ENCODE results near the gene UBE2Z.
"Not testable (repeated sequence)": the region's sequence is repeated elsewhere in the genome, so short reads cannot be mapped to it uniquely, and the experiment has no call there.

UBE2Z gene

DNA sequence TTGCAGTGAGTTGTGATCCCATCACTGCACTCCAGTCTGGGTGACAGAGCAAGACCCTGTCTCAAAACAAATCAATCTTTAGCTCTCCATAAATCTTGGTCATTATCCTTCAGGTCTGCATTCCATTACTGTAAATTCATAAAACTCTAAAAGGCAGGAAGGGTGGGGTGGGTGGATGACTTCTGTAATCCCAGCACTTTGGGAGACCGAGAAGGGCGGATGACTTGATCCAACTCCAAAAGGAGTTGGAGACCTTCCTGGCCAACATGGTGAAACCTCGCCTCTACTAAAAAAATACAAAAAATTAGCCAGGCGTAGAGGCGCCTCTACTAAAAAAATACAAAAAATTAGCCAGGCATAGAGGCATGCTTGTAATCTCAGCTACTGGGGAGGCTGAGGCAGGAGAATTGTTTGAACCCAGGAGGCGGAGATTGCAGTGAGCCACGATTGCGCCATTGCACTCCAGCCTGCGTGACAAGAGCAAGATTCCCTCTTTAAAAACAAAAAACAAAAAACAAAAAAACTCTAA lies 2.2 kb upstream of the UBE2Z start:
- no peak for DNase-seq

DNA sequence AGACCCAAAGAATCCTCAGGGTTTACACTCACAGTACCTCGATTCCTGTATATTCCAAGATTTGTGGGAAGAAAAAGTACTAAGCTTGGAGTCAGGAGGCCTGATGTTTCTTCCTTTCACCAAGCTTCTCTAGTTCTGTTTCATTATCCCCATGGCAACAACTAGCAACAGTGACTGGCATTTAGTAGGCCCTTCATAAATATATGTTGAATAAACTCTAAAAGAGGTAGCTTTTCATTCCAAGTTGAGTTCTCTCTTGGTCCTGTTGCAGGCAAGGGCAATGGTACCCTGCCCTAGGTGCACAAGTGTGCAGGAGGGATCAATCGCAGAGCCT lies 527 bp upstream of the UBE2Z start:
- no peak for DNase-seq

DNA sequence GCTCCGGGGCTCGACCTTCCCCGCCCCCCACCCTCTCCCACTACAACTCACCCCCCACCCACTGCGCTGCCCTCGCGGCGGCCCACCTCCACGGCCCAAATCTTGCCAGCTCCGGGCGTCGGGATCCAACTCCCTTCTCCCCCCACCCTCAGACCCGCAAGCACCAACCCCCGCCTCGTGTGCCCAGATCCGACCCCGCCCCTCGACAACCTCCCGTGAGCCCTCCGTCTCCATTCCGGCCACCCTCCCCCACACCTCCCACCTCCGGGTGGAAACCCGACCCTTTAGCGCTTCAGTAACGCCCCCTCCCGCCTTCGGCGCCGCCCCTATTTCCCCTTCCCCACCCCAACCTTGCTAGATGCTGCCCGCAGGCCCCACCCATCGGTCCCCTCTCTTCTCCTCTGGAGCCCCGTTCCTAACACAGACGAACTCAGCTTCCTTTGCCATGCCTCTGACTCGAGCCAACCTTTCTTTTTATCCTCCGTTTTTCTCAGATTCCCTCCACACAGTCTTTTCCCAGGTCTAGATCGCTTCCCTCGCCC lies 717 bp downstream of the UBE2Z start:
- peak; percentile 89 for DNase-seq

DNA sequence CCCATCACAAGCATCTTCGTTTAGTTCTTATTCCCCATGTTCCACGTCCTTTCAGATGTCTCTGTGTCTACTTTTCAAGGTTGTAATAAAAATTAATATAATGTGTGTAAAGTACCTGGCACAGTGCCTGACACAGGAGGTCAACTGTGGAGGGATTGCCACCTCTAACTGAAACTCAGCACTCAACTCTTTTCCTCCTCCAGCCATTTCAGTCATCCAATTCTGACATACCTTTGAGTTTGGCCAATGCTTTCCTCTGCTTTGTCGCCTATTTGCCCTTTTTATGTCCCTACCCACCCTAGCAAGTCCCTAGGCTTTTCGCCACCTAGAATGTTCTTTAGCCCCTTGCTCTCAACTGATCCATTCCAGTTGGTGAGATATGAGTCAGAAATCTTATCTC lies 1.6 kb downstream of the UBE2Z start:
- no peak for DNase-seq

DNA sequence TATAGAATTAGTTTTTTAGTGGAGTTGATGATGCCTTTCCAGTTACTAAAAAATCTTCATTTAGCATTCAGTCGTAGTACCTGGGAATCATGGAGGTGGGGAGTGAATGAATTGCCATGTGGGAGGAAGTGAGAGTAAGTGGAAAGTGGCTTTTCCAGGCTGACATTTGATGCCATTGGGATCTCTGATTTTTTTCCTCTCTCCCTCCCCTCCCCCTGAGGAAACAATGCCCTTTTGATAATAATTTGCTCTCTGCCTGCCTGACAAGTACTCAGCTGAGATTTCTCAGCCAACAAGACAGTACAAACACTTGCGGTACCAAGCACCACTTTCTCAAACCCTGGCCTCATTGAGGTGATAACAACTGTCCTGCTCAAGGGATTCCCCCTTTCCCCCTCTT lies 2.2 kb downstream of the UBE2Z start:
- no peak for DNase-seq

DNA sequence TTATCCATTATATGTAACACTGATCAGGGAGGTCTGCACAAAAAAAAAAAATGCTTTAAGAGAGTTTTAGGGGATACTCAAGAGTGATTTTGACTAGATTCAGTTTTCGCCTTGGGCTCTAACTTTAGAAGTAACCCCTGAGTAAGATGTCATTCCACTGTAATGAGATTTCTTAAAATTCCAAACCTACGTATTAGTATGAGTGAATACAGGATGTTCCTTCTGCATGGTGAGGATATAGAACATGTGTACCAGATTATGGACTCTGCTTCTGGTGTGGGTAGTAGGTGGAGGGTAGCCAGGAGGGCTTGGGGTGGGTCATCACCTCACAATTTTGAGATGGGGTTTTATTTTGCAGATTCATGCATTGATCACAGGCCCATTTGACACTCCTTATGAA lies 4.3 kb downstream of the UBE2Z start:
- no peak for DNase-seq

DNA sequence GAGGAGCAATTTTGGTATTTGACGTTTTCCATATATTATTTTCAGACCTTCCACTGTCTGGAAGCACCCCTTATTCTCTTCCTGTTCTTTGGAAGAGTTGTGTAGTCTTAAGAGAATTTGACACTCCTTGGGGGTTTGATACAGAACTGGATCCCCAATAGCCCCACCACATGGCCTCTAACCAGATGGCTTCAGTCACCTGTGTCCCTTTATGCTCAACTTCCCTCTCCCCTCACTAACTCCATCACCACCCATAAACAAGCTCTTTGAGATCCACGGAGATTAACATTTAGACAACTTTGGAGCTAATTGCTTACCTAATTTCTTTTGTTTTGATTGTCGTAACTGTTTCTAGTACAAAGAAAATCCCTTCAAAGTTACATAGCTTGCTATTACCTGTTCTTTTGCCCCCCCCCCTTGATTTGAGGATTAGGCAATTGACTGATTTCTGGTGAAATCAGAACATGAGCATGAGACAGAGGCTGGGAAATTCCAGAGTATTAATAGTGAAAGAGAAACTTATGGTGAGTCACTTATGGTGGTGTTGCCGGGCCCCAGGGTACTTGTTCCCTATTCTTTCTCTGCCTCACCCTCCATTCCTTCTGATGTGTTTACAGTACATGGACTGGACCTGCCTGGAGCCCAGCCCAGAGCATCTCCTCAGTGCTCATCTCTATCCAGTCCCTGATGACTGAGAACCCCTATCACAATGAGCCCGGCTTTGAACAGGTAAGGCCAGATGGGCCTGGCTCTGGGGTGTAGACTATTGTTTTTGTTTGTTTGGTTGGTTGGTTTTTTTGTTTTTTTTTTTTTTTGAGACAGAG lies 7.5 kb downstream of the UBE2Z start:
- DNase-seq: peak; percentile 48

DNA sequence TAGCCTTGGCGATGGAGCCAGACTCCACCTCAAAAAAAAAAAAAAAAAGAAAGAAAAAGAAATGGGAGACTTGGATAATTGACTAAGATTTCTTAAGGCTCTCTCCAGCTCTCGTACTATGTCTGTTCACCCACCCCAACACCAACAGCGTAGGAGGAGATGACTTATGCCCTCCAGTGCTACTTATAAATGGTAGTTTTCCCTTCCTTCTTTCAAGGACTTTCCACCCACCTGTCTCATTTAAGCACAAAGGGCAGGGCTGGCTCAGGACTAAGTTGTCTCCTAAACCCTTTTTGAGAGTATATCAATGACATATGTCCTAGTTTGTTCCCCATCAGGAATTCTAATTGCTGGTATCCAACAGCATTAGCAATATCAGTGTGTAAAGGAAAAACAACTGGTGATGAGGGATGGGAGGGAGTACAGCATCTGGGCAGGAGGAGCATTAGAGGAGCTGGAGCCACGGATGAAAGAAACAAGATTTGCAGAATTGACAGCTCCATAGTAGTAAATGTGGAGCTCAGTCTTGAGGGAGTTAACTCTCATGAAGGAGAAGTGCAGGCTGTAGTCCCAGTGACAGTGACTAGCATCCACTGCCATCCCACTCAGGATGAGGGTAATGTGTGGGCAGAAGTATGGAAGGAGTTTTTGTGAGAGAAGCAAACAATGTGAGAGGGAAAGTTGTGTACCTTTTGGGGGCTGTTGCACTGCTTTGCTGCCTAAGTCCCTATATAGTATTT lies 17.2 kb downstream of the UBE2Z start:
- DNase-seq: no peak

DNA sequence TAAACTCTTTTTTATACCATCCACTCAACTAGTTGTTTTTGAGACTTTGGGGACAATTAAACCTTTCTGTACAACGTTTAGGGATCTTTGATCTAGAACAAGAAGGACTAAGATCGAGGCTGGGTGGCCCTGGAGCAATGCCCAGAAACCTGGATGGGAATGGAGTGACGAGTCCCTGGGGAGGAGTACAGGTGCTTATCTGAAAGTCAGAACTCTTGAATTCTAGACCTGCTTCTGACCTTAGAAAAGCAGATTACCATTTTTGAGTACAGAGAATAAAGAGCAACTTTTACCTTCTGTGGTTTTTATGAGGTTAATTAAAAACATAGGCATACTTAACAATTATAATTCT lies 17.8 kb downstream of the UBE2Z start:
- no peak for DNase-seq

DNA sequence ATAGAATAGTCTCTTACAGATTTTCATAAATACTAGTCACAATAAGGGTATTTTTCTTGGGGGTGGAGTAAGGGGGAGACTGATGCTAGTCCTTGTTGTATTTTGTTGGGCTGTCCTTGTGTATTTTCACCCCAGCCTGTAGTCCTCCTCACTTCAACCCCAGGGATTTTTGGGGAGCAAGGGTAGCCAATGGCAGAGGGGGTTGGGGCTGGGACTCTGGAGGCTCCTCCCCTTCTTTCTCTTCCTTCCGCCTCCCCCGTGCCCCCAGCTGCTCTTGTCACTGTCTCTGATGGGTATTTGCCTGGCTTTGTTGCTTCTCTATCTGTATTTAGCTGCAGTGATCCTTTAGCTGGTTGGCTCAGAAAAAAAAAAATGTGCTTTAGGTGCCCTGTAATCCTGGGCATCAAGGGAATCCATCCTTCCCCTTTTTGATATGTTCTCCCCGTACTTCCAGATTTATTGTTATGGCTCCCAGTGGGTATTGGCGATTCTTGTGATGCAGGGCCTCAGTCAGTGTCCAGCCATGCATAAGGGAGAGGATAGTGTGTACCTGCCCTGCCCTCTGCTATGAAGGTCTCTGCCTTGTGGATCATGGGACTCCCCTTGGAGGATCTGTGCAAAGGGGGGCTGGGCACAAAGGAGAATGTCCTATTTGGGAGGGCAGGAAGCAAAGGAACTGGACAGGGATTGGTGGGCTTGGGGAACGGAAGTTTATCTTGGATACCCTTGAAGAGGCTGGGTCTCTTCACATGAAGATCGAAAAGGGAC lies 20.0 kb downstream of the UBE2Z start:
- no peak for DNase-seq

DNA sequence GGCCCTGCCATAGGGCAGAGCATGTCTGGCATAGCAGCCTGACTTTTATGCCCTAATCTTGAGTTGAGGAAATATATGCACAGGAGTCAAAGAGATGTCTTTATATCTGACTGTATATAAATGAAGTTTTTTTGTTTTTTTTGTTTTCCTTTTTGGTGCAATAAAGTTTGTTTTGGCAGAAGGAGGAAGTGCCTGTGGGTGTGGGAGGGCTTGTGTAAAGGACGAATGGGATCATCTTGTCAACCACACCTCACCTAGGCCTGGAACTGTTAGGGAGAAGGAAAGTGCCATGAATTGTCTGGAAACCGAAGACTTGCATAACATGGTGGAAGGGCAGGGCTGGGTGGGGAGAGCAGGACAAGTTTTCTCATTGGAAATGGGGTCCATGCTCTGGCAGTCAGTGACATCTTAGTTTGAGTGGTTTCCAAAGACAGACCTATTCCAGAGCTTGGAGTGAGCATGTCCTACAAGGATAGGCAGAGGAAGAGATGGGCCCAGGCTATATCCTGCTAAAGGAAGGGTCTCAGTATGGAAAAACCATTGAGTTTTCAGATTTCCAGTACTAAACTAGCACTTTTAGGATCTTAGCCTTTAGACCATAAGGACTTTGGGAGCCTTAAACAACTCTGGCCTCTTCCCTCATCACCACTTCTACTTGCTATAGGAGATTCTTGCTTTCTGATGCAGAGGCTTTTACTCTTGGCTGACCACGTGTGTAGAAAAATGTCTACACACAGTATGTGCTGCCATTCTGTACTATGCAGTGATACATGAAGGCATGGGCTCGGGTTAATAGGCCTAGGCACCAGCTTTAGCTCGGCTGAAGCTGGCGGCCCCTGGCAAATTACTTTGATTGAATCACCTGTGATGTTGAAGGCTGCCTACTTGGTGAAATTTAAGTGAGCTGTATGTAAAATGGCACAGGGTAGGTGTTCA lies 20.9 kb downstream of the UBE2Z start:
- DNase-seq: no peak

DNA sequence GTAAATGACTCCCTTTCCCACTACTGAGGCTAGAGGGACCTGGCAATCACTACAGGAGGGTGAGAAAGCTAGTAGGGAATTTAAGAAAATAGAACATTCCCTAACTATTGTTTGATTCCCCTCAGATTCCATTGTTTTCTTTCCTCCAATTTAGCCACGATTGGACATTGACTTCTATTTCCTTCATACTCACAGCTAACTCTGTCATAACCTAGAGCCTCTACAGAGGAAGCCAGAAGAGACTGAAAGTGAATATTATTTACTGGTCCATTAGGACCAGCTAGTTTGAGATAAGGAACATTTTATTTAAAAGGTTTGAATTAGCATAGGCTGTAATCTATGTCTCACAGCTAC lies 21.6 kb downstream of the UBE2Z start:
- no peak for DNase-seq

DNA sequence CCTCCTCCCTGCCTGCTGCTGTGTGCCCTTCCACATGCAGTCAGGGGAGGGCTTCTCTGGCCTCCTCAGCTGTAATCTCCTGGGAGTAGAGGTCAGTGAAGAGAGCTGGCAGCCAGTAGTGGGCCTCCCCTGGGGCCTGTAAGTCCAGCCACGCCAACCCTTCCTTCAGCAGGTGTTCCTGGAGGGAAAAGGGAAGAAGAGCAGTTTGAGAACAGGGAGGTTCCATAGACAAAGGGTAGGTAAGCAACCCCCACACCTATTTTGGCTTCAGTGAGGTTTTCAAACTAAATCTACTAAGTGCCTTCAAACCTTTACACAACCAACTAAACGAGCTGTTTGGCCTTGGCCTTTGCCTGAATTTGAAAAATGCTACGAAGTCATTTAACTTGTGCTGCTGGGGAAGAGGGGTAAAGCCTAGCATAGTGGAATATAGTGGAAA lies 22.2 kb downstream of the UBE2Z start:
- DNase-seq: no peak

DNA sequence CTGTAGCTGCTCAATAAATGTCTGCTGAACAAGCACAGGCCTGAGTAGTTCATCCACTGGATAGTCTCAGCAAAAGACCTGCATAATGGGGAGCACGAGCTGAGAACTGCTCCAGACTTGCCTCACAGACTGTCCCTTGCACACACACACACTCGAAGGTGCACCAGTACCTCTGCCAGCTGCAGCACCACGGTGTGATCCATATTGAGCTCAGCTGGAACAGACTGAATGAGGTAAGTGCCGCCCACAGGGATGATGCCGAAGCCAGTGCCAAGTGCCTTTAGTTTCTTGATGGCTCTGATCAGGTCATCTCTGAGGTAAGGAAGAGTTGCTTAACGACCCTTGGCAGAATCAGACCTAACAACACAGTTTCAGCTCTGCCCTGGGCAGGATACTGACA lies 24.8 kb downstream of the UBE2Z start:
- DNase-seq: no peak

DNA sequence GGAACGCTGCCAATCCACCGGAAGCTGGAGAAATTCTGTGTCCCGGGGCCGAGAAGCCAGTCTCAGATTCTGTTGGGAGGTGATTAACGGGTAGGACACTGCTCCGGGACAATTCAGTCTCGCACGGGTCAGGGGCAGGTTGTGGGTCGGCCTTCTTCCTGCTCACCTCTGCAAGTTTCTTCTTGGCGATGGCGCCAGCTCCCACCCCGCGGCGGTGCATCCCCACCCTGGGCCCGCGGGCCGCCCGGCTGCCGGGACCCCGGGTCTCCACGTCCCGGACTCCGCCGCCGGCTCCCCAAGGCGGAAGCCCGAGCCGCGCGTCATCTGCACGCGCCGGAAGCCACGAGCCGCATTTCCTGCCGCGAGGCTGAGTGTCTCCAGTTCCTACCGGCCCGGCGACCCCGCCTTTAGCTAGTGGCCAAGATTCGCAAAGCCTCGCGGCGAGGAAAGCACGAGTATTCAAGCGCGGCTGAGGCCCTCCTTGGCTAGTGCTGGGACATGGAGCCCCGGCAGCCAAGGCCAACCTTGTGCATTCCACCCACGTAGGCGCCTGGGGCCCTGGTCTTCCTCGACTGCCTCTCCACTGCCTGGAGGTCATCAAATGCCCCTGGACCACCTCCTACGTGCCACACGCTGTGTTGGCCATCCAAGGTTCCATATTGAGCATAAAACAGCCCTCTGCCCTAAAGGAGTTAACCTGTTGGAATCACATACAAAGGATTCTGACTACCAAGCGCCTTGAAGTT lies 36.5 kb downstream of the UBE2Z start, which contains the start of gene SNF8:
SNF8 (minus strand) TSS at position 328 of the 746 bp plus-strand sequence; CDS start at position 220, 108 bp downstream.
- DNase-seq: peak; percentile 89

DNA sequence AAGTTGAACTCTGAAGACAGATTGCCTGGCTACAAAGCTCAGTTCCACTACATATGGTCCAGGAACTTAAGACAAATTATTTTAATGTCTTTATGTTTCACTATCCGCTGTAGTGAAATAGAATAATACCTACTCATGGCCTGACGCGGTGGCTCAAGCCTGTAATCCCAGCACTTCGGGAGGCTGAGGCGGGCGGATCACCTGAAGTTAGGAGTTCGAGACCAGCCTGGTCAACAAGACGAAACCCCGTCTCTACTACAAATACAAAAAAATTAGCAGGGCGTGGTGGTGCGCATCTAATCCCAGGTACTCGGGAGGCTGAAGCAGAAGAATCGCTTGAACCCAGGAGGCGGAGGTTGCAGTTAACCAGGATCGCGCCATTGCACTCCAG lies 37.0 kb downstream of the UBE2Z start:
- not testable (repeated sequence) for DNase-seq

DNA sequence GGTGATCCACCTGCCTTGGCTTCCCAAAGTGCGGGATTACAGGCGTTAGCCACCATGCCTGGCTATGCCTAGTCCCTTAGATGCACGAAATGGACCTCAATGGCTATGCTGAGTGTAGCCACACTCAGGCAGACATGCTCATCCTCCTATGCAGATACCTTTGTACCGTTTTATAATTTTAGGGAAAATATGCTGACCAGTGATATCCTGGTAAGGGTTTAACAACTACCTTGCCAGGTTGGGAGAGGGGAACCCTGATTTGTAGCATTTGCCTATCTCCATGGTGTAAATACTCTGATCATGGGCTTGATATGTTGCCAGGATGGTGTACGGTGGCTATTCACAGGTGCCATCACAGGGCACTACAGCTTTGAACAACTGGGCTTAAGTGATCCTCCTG lies 43.4 kb downstream of the UBE2Z start:
- DNase-seq: no peak

DNA sequence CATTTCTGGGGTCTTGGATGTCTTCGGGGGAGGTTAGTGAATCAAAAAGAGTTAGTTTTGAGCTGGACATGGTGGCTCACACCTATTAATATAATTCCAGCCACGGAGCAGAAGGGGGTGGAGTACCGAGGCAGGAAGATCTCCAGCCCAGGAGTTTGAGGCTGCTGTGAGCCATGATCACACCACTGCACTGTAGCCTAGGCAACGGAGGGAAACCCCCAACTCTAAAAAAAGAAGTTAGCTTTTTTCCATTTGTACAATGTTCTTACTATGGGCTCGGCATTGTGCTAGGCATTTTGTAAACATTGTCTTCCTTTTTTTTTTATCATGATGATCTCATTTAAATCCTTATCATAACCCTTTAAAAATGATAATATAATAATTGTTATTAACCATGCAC lies 44.7 kb downstream of the UBE2Z start:
- no peak for DNase-seq

DNA sequence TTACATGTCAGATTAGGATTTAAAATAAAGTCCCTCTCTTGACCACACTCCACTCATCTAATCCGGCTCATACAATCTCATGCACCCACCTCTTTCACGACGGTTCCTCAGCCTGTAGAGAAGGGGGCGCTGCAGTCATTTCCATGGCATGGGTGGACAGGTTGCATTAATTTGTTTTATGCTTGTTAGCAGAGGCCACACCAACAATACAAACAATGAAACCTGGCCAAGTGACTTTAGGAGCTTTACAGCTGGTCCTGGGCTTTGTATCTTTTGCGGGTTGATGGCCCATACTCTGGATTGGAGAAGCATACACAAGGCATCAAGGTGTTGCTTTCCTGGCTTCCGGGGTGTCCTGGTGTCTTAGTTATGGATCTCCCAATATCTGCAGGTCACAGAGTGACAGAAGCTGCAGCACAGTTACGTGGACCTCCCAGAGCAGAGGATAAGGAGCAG lies 46.1 kb downstream of the UBE2Z start:
- no peak for DNase-seq

DNA sequence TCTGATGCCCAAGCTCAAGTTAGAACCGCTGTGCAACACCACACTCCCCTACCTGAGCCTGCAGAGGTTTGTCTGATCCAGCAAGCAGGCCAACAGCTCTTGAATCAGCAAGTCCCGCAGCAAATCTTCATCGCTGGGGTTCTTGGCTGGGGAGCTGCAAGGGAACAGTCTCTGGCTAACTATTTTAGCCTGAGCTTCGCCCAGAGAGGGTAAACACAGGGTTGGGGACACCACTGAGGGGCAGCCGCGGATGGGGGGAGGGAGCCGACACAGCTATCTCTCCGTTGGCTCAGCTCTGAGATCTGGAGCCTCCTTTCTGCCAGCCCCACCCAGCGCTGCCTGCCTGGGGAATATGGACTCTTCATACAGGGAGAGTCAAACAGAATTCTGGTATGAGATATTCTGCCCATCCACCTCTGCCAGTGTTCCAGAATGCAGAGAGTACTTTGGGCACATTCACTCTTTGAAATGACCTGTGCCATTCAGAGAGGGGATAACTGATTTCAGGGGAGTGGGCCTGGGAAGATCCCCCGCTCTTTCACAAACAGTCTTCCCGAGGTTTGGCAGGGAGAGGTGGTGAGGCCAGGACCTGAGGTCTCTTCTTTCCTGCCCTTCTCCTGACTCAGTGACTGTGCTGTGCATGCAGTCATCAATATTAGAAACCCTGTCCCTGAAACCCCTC lies 52.8 kb downstream of the UBE2Z start:
- no peak for DNase-seq

Measured in CD4-positive, alpha-beta T cell treated with Interleukin-15 for 1 hour (primary cell).